GM21825 (cell line): ENCODE data around the gene CLEC3B.
"Not testable (repeated sequence)": the region's sequence is repeated elsewhere in the genome, so short reads cannot be mapped to it uniquely, and the experiment has no call there.

Experiments used
- ATAC-seq: cut with Tn5 transposase; IDR thresholded peaks from one replicate; pipeline ENCODE4 v1.9.1; 2021; ENCODE audit warnings: mild to moderate bottlenecking, moderate library complexity; ENCODE audit not compliant: unreplicated experiment

CLEC3B gene

GRCh38 chr3:45026038-45026437, at the start of gene CLEC3B:
Gene CLEC3B (plus strand): TSS chr3:45026303. CDS start chr3:45026363, 60 bp downstream.
- ATAC-seq = no peak

GRCh38 chr3:44981220-44981619, 44.9 kb upstream of the CLEC3B start:
- ATAC-seq = no peak

- no peak for ATAC-seq
These were observed 44.4 kb upstream of the CLEC3B start for GRCh38 chr3:44981751-44982150.

GRCh38 chr3:44982817-44983216, 43.3 kb upstream of the CLEC3B start:
- no peak for ATAC-seq

GRCh38 chr3:44983484-44983941, 42.6 kb upstream of the CLEC3B start:
- ATAC-seq = no peak

GRCh38 chr3:44984335-44984734, 41.8 kb upstream of the CLEC3B start:
- ATAC-seq = no peak

- not testable (repeated sequence) for ATAC-seq
These were observed 39.8 kb upstream of the CLEC3B start for GRCh38 chr3:44986330-44986729.

- ATAC-seq = no peak
These were observed 38.8 kb upstream of the CLEC3B start for GRCh38 chr3:44987332-44987731.

- no peak for ATAC-seq
These were observed 38.0 kb upstream of the CLEC3B start for GRCh38 chr3:44988073-44988472.

GRCh38 chr3:44989141-44989540, 37.0 kb upstream of the CLEC3B start:
- ATAC-seq = no peak

- ATAC-seq = no peak
These were observed 36.3 kb upstream of the CLEC3B start for GRCh38 chr3:44989636-44990373.

- no peak for ATAC-seq
These were observed 34.8 kb upstream of the CLEC3B start for GRCh38 chr3:44991326-44991725.

GRCh38 chr3:44992555-44993470, 33.3 kb upstream of the CLEC3B start:
- no peak for ATAC-seq

GRCh38 chr3:44993471-44994205, 32.5 kb upstream of the CLEC3B start:
- no peak for ATAC-seq

- no peak for ATAC-seq
These were observed 30.8 kb upstream of the CLEC3B start for GRCh38 chr3:44995142-44995770.

GRCh38 chr3:44996556-44996969, 29.5 kb upstream of the CLEC3B start:
- no peak for ATAC-seq

GRCh38 chr3:44999782-45000181, 26.3 kb upstream of the CLEC3B start:
- ATAC-seq = no peak

GRCh38 chr3:45000823-45001222, 25.3 kb upstream of the CLEC3B start:
- no peak for ATAC-seq

- ATAC-seq = no peak
These were observed 24.4 kb upstream of the CLEC3B start for GRCh38 chr3:45001738-45002137.

- no peak for ATAC-seq
These were observed 23.9 kb upstream of the CLEC3B start for GRCh38 chr3:45002139-45002660.
